Transverse colon (tissue), 4 donors: Measurements from ENCODE around the gene SLC17A9.

Source experiments
- EP300 ChIP-seq: sonication (generic); formaldehyde crosslinking; IDR thresholded peaks from one replicate; pipeline ENCODE4 v1.6.1; 2017; ENCODE audit warnings: antibody characterized with exemption, low read depth
- POLR2A ChIP-seq: fragments of 450-650 bp; IDR thresholded peaks from one replicate; pipeline ENCODE4 v1.6.1; 2016; ENCODE audit warnings: antibody characterized with exemption, mild to moderate bottlenecking, moderate library complexity
- POLR2AphosphoS5 ChIP-seq, 3 donors: sonication (generic); formaldehyde crosslinking; IDR thresholded peaks; one replicate each; pipeline ENCODE4 v1.6.1; 2016; ENCODE audit warnings: antibody characterized with exemption in 3 of 3
- TF ChIP-seq, protein P1 (sequence below), 5 experiments: fragments of 200-600 bp in 3 of 5; fragments of 450-650 bp in 2 of 5; sonication (generic) in 3 of 5; IDR thresholded peaks; 1 replicate in 2 of 5; 2 replicates in 3 of 5; pipeline ENCODE4 v1.5.1; 2016 to 2017; ENCODE audit warnings: antibody characterized with exemption in 5 of 5, inconsistent platforms in 3 of 5, mild to moderate bottlenecking in 2 of 5, moderate library complexity in 1 of 5

- TF ChIP-seq, protein P1, sequence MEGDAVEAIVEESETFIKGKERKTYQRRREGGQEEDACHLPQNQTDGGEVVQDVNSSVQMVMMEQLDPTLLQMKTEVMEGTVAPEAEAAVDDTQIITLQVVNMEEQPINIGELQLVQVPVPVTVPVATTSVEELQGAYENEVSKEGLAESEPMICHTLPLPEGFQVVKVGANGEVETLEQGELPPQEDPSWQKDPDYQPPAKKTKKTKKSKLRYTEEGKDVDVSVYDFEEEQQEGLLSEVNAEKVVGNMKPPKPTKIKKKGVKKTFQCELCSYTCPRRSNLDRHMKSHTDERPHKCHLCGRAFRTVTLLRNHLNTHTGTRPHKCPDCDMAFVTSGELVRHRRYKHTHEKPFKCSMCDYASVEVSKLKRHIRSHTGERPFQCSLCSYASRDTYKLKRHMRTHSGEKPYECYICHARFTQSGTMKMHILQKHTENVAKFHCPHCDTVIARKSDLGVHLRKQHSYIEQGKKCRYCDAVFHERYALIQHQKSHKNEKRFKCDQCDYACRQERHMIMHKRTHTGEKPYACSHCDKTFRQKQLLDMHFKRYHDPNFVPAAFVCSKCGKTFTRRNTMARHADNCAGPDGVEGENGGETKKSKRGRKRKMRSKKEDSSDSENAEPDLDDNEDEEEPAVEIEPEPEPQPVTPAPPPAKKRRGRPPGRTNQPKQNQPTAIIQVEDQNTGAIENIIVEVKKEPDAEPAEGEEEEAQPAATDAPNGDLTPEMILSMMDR (IDR thresholded peaks at IDR 0.05): no peak
- TF ChIP-seq EP300 (no peak), POLR2A (no peak), POLR2AphosphoS5 (IDR thresholded peaks at IDR 0.05) (no peak)
Observed at GRCh38 chr20:62969179-62969760, 16.8 kb downstream of the SLC17A9 start.
